Activated T-cell treated with anti-CD3 and anti-CD28 coated beads, Interleukin-2, amount 50 U/mL, for 24 hours (primary cell): ENCODE data around the gene C17orf113.

Source experiments
- DNase-seq: peaks from one replicate; pipeline ENCODE4 v3.0.0-alpha.2; 2020
- H3K27ac Mint-ChIP-seq: 2 replicates; pipeline ENCODE4 v1.8.0; 2020; ENCODE audit warnings: mild to moderate bottlenecking, mixed read lengths
- H3K27me3 Mint-ChIP-seq: 2 replicates; pipeline ENCODE4 v1.8.0; 2020; ENCODE audit warnings: mixed read lengths
- H3K36me3 Mint-ChIP-seq: 2 replicates; pipeline ENCODE4 v1.8.0; 2020; ENCODE audit warnings: low read depth, mixed read lengths
- H3K4me1 Mint-ChIP-seq: 2 replicates; pipeline ENCODE4 v1.8.0; 2020; ENCODE audit warnings: low read depth, mixed read lengths
- H3K4me3 Mint-ChIP-seq: 2 replicates; pipeline ENCODE4 v1.8.0; 2020; ENCODE audit warnings: mild to moderate bottlenecking, moderate library complexity, mixed read lengths
- H3K9me3 Mint-ChIP-seq: 2 replicates; pipeline ENCODE4 v1.8.0; 2020; ENCODE audit warnings: mixed read lengths

The C17orf113 gene

DNA sequence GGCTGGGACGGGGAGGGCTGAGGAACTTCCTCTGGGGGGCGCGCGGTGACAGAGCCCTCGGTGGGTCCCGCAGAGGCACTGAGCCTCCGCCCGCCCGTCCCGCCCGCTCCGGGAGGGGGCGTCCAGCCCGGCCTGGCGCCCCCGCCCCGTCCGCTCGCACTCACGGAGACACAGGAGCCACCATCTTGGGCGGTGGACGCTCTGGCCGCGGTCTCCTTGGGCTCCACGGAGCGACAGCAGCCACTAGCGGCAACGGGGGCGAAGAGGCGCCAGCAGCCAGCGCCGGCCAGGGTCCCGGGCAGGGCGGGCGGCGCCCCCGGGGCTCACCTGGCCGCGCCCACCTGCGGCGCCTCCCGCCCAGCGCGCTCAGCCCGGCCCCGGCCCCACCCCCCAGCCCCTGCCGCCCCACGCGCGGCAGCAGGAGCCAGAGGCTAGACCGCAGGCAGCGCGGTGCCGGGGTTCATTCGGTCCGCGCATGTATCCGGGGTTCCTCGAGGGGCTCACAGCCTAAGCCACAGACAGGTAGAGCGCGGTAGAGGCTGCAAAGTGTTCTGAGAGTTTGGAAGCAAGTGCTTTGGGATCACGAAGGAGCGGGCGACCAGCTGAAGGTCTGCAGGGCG is at the start of gene C17orf113:
Gene C17orf113 (minus strand): TSS at position 209 of the 620 bp plus-strand sequence. CDS start 7,225 bp downstream, outside the sequence.
- Mint-ChIP-seq H3K9me3 (no peaks in the 10 kb centered on the region), H3K36me3 (no peaks in the 10 kb centered on the region), H3K4me3 (peak within 1 kb of the TSS; percentile 68), H3K27ac (no peak within 1 kb of the TSS), H3K4me1 (peaks cover 10% of the 10 kb centered on the region), H3K27me3 (peaks cover 50% of the 10 kb centered on the region)
- DNase-seq = peak; percentile 69

DNA sequence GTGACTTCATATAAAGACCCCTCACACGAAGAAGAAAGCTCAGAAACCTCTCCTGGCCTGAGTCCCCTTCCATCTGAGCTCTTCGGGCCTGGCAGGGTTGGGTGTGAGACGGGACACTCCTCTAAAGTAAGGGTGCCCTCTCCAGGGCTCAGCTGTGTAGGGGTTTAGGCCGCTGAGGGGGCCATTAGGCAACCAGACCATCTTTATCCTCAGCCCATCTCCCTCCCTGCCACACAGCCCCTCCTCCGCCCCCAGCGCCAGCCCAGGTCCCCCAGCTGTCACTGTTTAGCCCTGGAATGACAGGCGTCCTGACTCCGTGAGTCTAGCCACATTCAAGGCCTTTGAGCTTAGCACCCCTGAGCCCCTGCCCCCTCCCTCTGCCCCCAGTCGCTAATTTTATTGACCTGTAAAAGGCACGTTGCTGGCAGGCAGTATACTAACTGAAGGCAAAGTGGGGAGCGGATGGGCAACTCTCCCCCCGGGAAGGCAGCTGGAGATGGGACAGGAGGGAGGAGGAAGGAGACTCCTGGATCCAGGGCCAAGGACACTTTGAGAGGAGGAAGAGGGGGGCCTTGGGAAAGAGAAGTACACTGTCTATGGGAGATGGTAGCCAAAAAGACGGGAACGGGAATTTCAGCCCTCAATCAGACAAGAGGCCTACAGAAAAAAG is 48.5 kb upstream of the C17orf113 start:
- H3K27me3 Mint-ChIP-seq = peaks cover 19% of the 10 kb centered on the region

DNA sequence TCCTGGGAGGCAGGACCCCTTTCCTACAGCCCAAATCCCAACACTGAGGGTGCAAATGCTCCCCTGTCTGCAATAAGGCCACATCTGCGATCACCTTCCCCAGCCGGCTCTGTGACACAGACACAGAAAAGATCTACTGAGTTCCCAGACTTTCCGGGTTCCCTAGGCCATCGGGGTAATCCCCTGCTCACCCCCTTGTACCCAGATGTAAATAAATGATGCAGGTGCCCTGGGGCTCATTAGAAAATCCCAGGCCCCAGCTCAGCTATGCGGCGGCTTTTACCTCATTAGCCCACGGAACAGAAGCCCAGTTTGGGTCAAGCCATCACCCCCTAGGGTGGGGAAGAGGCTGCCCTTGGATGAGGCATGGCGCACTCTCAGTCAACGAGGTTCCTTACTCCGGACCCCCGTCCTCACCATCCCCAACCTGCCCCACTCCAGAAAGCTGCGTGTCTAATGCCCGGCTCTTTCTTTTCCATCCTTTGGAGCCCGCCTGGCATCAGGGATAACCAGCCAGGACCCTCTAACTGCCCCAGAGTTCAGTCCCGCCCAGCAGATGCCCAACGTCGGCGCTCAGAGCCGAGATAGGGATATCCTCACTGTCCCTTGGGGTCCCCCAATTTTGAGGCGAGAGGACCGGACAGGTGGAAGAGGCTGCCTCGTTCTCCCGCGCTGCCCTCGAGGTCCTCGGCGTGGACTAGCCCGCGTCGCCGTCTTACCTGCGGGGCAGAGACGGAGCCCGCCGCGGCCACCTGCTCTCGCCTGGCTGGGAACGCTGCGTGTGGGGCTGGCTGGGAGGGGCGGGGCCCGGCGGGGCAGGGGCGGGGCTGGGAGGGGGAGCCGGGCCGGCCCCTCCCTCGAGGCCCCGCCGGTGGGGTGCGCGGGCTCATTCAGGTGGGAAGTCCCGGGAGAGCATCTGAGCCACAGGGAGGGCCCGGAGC is 47.6 kb upstream of the C17orf113 start, which contains the start of gene ZNF385C:
Gene ZNF385C (minus strand): TSS at position 783 of the 941 bp plus-strand sequence. CDS start 35,417 bp downstream, outside the sequence.
- H3K27me3 Mint-ChIP-seq = peaks cover 19% of the 10 kb centered on the region
- peak within 1 kb of the TSS; percentile 12 for H3K4me3 Mint-ChIP-seq
- no peak within 1 kb of the TSS for H3K27ac Mint-ChIP-seq
- DNase-seq = peak; percentile 67
- H3K9me3 Mint-ChIP-seq = no peaks in the 10 kb centered on the region
- no peaks in the 10 kb centered on the region for H3K36me3 Mint-ChIP-seq
- H3K4me1 Mint-ChIP-seq = peaks cover 8% of the 10 kb centered on the region

More for the DNA sequence above, 48.5 kb upstream of the C17orf113 start:
- Mint-ChIP-seq H3K4me3 (no peak overlapping the region), H3K27ac (no peak overlapping the region), H3K36me3 (no peaks in the 10 kb centered on the region), H3K9me3 (no peaks in the 10 kb centered on the region), H3K4me1 (peaks cover 8% of the 10 kb centered on the region)
- no peak for DNase-seq

DNA sequence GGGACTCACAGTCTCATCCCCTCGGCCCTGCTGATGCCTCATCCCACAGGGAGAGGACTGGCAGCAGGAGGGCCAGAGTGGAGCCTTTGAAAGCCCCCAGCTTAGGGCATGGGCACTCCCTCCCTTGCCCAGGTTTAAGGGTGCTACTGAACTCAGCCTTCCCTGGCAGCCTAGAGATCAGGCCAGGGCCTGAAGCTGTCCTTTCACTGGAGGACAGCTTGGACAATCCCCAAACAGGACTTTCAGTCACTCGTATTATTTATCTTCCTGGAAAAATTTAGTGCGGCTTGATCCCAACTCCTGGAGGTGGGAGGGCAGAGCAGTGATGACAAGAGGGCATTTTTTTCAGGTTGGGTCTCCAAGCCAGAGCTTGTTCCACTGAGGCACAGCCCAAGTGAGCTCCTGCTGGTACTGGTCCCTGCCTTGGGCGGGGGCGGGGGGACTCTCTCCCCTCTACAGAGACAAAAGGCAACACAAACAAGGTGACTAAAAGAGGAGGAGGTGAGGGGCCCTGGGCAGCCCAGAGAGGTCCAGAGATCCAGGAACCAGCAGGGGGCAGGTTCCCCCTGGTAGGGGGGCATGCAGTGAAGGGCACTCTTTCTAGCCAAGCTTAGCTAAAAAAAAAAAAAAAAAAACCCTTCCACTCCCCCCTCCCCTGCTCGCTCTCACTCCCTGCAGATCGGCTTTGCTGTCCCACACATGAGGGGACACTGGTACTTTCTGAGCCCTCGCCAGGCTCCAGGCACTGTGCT is 46.1 kb upstream of the C17orf113 start:
- no peaks in the 10 kb centered on the region for H3K9me3 Mint-ChIP-seq
- no peak overlapping the region for H3K27ac Mint-ChIP-seq
- H3K36me3 Mint-ChIP-seq = no peaks in the 10 kb centered on the region
- H3K4me3 Mint-ChIP-seq = no peak overlapping the region
- no peak for DNase-seq
- H3K27me3 Mint-ChIP-seq = peaks cover 19% of the 10 kb centered on the region
- H3K4me1 Mint-ChIP-seq = peaks cover 8% of the 10 kb centered on the region

GRCh38 chr17:42094375-42095069 is 44.1 kb upstream of the C17orf113 start:
- no peak for DNase-seq
- Mint-ChIP-seq H3K27me3 (peaks cover 21% of the 10 kb centered on the region), H3K27ac (no peak overlapping the region), H3K4me1 (peaks cover 8% of the 10 kb centered on the region), H3K36me3 (no peaks in the 10 kb centered on the region), H3K9me3 (no peaks in the 10 kb centered on the region), H3K4me3 (no peak overlapping the region)

DNA sequence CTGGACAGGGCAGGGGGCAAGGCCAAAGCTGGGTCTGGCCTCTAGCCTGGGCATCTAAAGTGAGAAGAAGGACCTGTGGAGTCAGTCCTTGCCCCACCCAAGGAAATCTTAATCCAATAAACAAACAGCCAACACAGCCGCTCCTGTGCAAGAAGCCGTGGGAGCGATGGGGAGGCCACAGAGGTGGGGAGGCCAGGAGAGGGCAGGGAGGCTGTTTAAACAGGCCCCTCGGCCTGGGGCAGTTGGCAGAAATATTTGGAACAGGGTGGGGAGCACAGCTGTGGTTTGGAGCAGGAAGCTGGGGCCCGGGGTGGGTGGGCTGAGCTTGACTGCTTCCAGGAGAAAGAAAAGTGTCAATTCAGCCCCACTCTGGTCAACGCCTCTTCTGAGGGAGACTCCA is 42.5 kb upstream of the C17orf113 start:
- Mint-ChIP-seq H3K9me3 (no peaks in the 10 kb centered on the region), H3K4me1 (peaks cover 5% of the 10 kb centered on the region), H3K27me3 (peaks cover 24% of the 10 kb centered on the region), H3K27ac (no peak overlapping the region), H3K36me3 (no peaks in the 10 kb centered on the region), H3K4me3 (no peak overlapping the region)
- DNase-seq = no peak

DNA sequence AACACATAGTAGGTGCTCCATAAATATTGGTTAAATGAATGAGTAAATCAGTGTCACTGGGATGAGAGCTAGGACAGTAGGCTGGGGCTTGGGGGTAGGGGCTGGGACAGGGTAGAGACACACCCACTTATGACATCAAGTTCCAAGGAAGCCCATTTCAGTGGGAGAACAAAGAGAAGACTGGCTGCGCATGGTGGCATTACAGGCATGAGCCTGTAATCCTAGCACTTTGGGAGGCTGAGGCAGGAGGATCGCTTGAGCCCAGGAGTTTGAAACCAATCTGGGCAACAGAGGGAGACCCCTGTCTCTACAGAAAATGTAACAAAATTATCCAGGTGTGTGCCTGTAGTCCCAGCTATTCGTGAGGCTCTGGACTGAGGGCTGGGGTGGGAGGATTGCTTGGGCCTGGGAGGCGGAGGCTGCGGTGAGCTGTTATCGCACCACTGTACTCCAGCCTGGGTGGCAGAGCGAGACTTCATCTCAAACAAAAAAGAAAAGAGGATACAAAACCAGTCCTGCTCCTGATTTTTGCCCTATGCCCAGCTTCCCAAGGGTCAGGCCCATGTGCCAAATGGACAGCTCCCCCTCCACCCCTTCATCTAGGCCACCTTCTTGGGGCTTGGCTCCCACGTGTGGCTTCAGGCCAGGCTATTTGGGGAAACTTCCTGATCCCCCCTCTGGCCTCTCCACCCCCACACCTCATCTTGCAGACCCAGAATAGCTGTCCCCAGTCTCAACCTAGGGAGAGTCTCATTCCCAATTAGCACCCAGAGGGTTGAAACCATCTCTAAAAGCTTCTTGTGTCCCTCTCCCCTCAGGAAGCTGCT is 40.8 kb upstream of the C17orf113 start:
- Mint-ChIP-seq H3K4me1 (no peaks in the 10 kb centered on the region), H3K9me3 (no peaks in the 10 kb centered on the region), H3K27ac (no peak overlapping the region), H3K27me3 (peaks cover 8% of the 10 kb centered on the region), H3K4me3 (no peak overlapping the region), H3K36me3 (no peaks in the 10 kb centered on the region)
- DNase-seq = no peak

DNA sequence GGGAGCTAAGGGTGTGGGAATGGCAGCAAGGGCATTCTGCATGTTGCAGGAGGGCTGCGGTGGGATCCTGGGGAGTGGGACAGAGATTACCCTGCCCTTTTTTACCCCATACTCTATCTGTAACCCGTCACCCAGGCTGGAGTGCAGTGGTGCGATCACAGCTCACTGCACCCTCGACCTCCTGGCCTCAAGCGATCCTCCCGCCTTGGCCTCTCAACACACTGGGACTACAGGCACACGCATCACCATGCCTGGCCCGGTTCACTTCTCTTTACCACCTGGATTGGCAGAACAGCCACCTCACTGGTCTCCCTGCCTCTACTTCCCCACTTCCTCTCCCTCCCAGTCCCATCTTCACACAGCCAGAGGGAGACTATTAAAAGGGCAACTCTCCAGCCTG is 38.3 kb upstream of the C17orf113 start:
- Mint-ChIP-seq H3K4me3 (no peak overlapping the region), H3K36me3 (no peaks in the 10 kb centered on the region), H3K4me1 (no peaks in the 10 kb centered on the region), H3K9me3 (no peaks in the 10 kb centered on the region), H3K27me3 (peaks cover 8% of the 10 kb centered on the region), H3K27ac (no peak overlapping the region)
- DNase-seq = no peak

DNA sequence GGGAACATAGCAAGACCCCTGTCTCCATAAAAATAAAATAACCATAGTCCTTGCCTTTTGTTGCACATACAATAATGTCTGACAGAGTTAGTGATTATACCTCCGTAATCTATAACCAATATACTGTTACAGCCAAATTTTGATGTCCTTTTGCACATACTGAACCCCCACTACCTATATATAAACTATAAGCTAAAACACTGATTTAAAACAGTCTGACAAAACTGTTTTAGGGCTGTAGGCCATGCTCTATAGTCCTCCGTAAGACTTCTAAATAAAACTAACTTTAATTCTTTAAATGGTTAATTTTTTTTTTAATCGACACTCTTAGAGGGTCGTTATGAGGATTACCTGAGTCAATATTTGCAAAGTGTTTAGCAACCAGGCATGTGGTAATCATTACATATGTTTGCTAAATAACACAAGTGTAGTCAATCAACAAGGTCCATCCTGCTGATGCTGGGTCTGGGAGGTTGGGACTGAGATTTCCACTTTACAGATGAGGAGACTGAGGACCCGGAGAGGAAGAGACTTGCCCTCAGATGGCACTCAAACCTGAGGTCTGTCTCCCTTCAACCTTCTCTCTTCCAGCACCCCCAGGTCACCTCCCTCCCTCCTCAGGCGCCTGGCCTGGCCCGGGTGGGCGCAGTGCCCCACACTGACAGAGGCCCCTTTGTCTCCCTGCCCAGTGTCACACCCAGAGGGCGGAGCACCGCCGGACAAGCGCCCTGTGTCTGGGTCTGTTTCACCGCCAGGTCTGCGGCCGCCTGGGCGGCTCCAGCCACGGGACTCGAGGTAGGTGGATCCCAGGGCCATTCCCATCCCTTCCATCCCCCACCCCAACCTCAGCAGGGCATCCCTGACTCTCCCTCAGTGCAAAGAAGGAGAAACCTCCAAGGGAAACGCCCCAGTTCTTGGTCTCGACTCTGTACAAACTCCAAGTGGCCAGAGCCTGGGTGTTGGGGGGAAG is 37.6 kb upstream of the C17orf113 start:
- no peak overlapping the region for H3K4me3 Mint-ChIP-seq
- no peaks in the 10 kb centered on the region for H3K9me3 Mint-ChIP-seq
- no peak overlapping the region for H3K27ac Mint-ChIP-seq
- H3K4me1 Mint-ChIP-seq = no peaks in the 10 kb centered on the region
- H3K36me3 Mint-ChIP-seq = no peaks in the 10 kb centered on the region
- H3K27me3 Mint-ChIP-seq = peaks cover 8% of the 10 kb centered on the region
- DNase-seq = no peak

- Mint-ChIP-seq H3K36me3 (no peaks in the 10 kb centered on the region), H3K4me1 (no peaks in the 10 kb centered on the region), H3K4me3 (no peak overlapping the region), H3K9me3 (no peaks in the 10 kb centered on the region), H3K27me3 (peaks cover 8% of the 10 kb centered on the region), H3K27ac (no peak overlapping the region)
- no peak for DNase-seq
These were observed 36.8 kb upstream of the C17orf113 start for GRCh38 chr17:42087042-42087701.

GRCh38 chr17:42081516-42082129 is 31.2 kb upstream of the C17orf113 start:
- Mint-ChIP-seq H3K27me3 (no peaks in the 10 kb centered on the region), H3K9me3 (no peaks in the 10 kb centered on the region), H3K4me1 (no peaks in the 10 kb centered on the region), H3K4me3 (no peak overlapping the region), H3K27ac (no peak overlapping the region), H3K36me3 (no peaks in the 10 kb centered on the region)
- DNase-seq = no peak
